ENCODE data around the gene GPR153.
A peak's percentile ranks its signal among the peaks of the same experiment; 100 is the strongest.

Gene GPR153

GRCh38 chr1:6262555-6263420, 1.9 kb upstream of the GPR153 start:
- TF ChIP-seq CTCF (IDR thresholded peaks at IDR 0.05): no peak
- peak overlapping the region in 1 of 2 donors; percentile 31 for H3K27ac ChIP-seq
- DNase-seq (ENCODE audit: low spot score): no peak
- no peak overlapping the region for H3K4me3 ChIP-seq

GRCh38 chr1:6261615-6261995, 707 bp upstream of the GPR153 start:
- Histone ChIP-seq H3K4me3 (peak overlapping the region; percentile 76), H3K27ac (peak overlapping the region in 1 of 2 donors; percentile 58)
- TF ChIP-seq CTCF (IDR thresholded peaks at IDR 0.05): no peak
- no peak for DNase-seq (ENCODE audit: low spot score)

- no peak for DNase-seq (ENCODE audit: low spot score)
- no peak for TF ChIP-seq CTCF (IDR thresholded peaks at IDR 0.05)
- Histone ChIP-seq H3K4me3 (peak overlapping the region; percentile 76), H3K27ac (peak overlapping the region in 1 of 2 donors; percentile 58)
These were observed 414 bp downstream of the GPR153 start for GRCh38 chr1:6260433-6260934.

- Histone ChIP-seq H3K4me3 (peak overlapping the region; percentile 76), H3K27ac (peak overlapping the region in 1 of 2 donors; percentile 58)
- peak; percentile 83 for DNase-seq (ENCODE audit: low spot score)
- TF ChIP-seq CTCF (IDR thresholded peaks at IDR 0.05): no peak
These were observed 1.2 kb downstream of the GPR153 start for GRCh38 chr1:6259491-6260362.

- Histone ChIP-seq H3K4me3 (no peak overlapping the region), H3K27ac (no peak overlapping the region)
- no peak for TF ChIP-seq CTCF (IDR thresholded peaks at IDR 0.05)
- no peak for DNase-seq (ENCODE audit: low spot score)
These were observed 2.2 kb downstream of the GPR153 start for GRCh38 chr1:6258675-6259074.

GRCh38 chr1:6257541-6258069, 3.3 kb downstream of the GPR153 start:
- TF ChIP-seq CTCF (IDR thresholded peaks at IDR 0.05): no peak
- Histone ChIP-seq H3K27ac (no peak overlapping the region), H3K4me3 (no peak overlapping the region)
- no peak for DNase-seq (ENCODE audit: low spot score)

All from coronary artery (tissue), 2 donors.